HL-60 (cell line): ENCODE measurements around the gene NHERF2.

Experiments
- DNase-seq, 2 experiments: peaks; one replicate each; pipeline ENCODE4 v3.0.0-alpha.2; 2010 to 2020; ENCODE audit warnings: low read depth in 1 of 2, low spot score in 1 of 2
- H3K27ac ChIP-seq: fragments of 250-450 bp; sonication (Bioruptor Pico); replicated peaks from 2 replicates; pipeline ENCODE4 v1.5.1; 2020; ENCODE audit warnings: mild to moderate bottlenecking, moderate library complexity
- H3K27me3 ChIP-seq: fragments of 250-450 bp; sonication (Bioruptor Pico); 2 replicates; pipeline ENCODE4 v1.5.1; 2021; ENCODE audit warnings: mild to moderate bottlenecking, moderate library complexity; ENCODE audit not compliant: insufficient read depth, poor library complexity, severe bottlenecking
- H3K4me3 ChIP-seq: replicated peaks from 2 replicates; pipeline ENCODE4 v1.5.1; 2011; ENCODE audit warnings: mild to moderate bottlenecking, control low read depth, low read length; ENCODE audit not compliant: insufficient read depth
- CTCF ChIP-seq: IDR thresholded peaks from one replicate; pipeline ENCODE4 v1.5.1; 2011; ENCODE audit warnings: low read length, control low read depth, inconsistent platforms; ENCODE audit not compliant: insufficient read depth
- GABPA ChIP-seq: IDR thresholded peaks from 2 replicates; pipeline ENCODE4 v1.6.1; 2012; ENCODE audit warnings: low read depth
- POLR2AphosphoS5 ChIP-seq: IDR thresholded peaks from 2 replicates; pipeline ENCODE4 v1.6.1; 2012; ENCODE audit warnings: low read depth
- REST ChIP-seq: IDR thresholded peaks from 2 replicates; pipeline ENCODE4 v1.6.1; 2012; ENCODE audit warnings: low read depth; ENCODE audit not compliant: insufficient replicate concordance
- SPI1 ChIP-seq: IDR thresholded peaks from 2 replicates; pipeline ENCODE4 v1.6.1; 2012; ENCODE audit warnings: low read depth, mild to moderate bottlenecking, borderline replicate concordance

NHERF2 gene

GRCh38 chr16:2042171-2042985 lies 15.7 kb downstream of the NHERF2 start:
- Histone ChIP-seq H3K27me3 (no peaks in the 10 kb centered on the region), H3K4me3 (no peak overlapping the region), H3K27ac (no peak overlapping the region)
- no peak for DNase-seq
- no peak for TF ChIP-seq CTCF
- TF ChIP-seq POLR2AphosphoS5: no peak
- TF ChIP-seq SPI1: no peak
- no peak for TF ChIP-seq REST
- TF ChIP-seq GABPA: no peak

GRCh38 chr16:2042986-2043666 lies 16.4 kb downstream of the NHERF2 start:
- Histone ChIP-seq H3K27me3 (no peaks in the 10 kb centered on the region), H3K27ac (no peak overlapping the region), H3K4me3 (no peak overlapping the region)
- DNase-seq: no peak
- TF ChIP-seq SPI1: no peak
- no peak for TF ChIP-seq GABPA
- no peak for TF ChIP-seq REST
- no peak for TF ChIP-seq CTCF
- no peak for TF ChIP-seq POLR2AphosphoS5

- H3K27ac ChIP-seq: no peak overlapping the region
- H3K4me3 ChIP-seq: no peak overlapping the region
- TF ChIP-seq SPI1: no peak
- TF ChIP-seq POLR2AphosphoS5: no peak
- TF ChIP-seq GABPA: no peak
- TF ChIP-seq REST: no peak
- TF ChIP-seq CTCF: no peak
- no peaks in the 10 kb centered on the region for H3K27me3 ChIP-seq
- no peak for DNase-seq
These were observed 17.2 kb downstream of the NHERF2 start for GRCh38 chr16:2043667-2044451.
